ENCODE measurements around the gene CYBC1.

The CYBC1 gene

GRCh38 chr17:82411396-82412053 is 39.0 kb downstream of the CYBC1 start:
- Histone ChIP-seq H3K4me2 (ENCODE audit: low read depth, low read length, poor library complexity, severe bottlenecking) (no peak overlapping the region), H3K79me2 (ENCODE audit: insufficient read depth, low read length) (peaks cover 11% of the 10 kb centered on the region; the same call in 1 of the 2 replicates), H3K9me2 (replicated peaks; ENCODE audit: low read depth, low read length) (no peaks in the 10 kb centered on the region), H3K4me1 (ENCODE audit: insufficient read depth, low read length, poor library complexity, severe bottlenecking) (peaks cover 7% of the 10 kb centered on the region), H3K9ac (ENCODE audit: low read depth, low read length, poor library complexity, severe bottlenecking) (no peak overlapping the region), H4K20me1 (ENCODE audit: insufficient read depth, low read length, poor library complexity, severe bottlenecking) (peaks cover 11% of the 10 kb centered on the region), H3K27me3 (ENCODE audit: insufficient read depth, low read length, poor library complexity, severe bottlenecking) (no peaks in the 10 kb centered on the region), H3K36me3 (ENCODE audit: insufficient read depth, low read length) (no peaks in the 10 kb centered on the region; the same call in 1 of the 2 replicates), H3K9me3 (ENCODE audit: insufficient read depth, low read depth, low read length) (no peaks in the 10 kb centered on the region), H3F3A (ENCODE audit: low read depth) (no peaks in the 10 kb centered on the region), H2AFZ (ENCODE audit: low read length) (no peak overlapping the region), H3K4me3 (ENCODE audit: low read length, poor library complexity, severe bottlenecking) (no peak overlapping the region)
- no peak for TF ChIP-seq EZH2phosphoT487 (IDR thresholded peaks at IDR 0.05; ENCODE audit: borderline replicate concordance)
- no peak for TF ChIP-seq CTCF (conservative IDR thresholded peaks at IDR 0.05; ENCODE audit: low read length)

GRCh38 chr17:82410014-82410716 is 40.4 kb downstream of the CYBC1 start:
- no peak for TF ChIP-seq CTCF (conservative IDR thresholded peaks at IDR 0.05; ENCODE audit: low read length)
- no peak for TF ChIP-seq EZH2phosphoT487 (IDR thresholded peaks at IDR 0.05; ENCODE audit: borderline replicate concordance)
- H3K27me3 ChIP-seq (ENCODE audit: insufficient read depth, low read length, poor library complexity, severe bottlenecking), result no peaks in the 10 kb centered on the region
- H3K4me1 ChIP-seq (ENCODE audit: insufficient read depth, low read length, poor library complexity, severe bottlenecking), result peaks cover 7% of the 10 kb centered on the region

GRCh38 chr17:82408938-82409318 is 41.6 kb downstream of the CYBC1 start:
- H3K4me3 ChIP-seq (ENCODE audit: low read length, poor library complexity, severe bottlenecking), result no peak overlapping the region
- H3F3A ChIP-seq (ENCODE audit: low read depth), result no peaks in the 10 kb centered on the region
- H3K27me3 ChIP-seq (ENCODE audit: insufficient read depth, low read length, poor library complexity, severe bottlenecking), result no peaks in the 10 kb centered on the region
- H3K79me2 ChIP-seq (ENCODE audit: insufficient read depth, low read length), result peaks cover 7% of the 10 kb centered on the region; the same call in 1 of the 2 replicates
- H3K36me3 ChIP-seq (ENCODE audit: insufficient read depth, low read length), result peaks cover 4% of the 10 kb centered on the region; the same call in 1 of the 2 replicates
- H3K9me3 ChIP-seq (ENCODE audit: insufficient read depth, low read depth, low read length), result no peaks in the 10 kb centered on the region
- H2AFZ ChIP-seq (ENCODE audit: low read length), result no peak overlapping the region
- H3K9me2 ChIP-seq (replicated peaks; ENCODE audit: low read depth, low read length), result no peaks in the 10 kb centered on the region
- peaks cover 7% of the 10 kb centered on the region for H3K4me1 ChIP-seq (ENCODE audit: insufficient read depth, low read length, poor library complexity, severe bottlenecking)
- no peak overlapping the region for H3K4me2 ChIP-seq (ENCODE audit: low read depth, low read length, poor library complexity, severe bottlenecking)
- no peak overlapping the region for H3K9ac ChIP-seq (ENCODE audit: low read depth, low read length, poor library complexity, severe bottlenecking)
- TF ChIP-seq EZH2phosphoT487 (IDR thresholded peaks at IDR 0.05; ENCODE audit: borderline replicate concordance), result no peak
- no peak for TF ChIP-seq CTCF (conservative IDR thresholded peaks at IDR 0.05; ENCODE audit: low read length)
- H4K20me1 ChIP-seq (ENCODE audit: insufficient read depth, low read length, poor library complexity, severe bottlenecking), result no peaks in the 10 kb centered on the region

More at GRCh38 chr17:82410014-82410716, 40.4 kb downstream of the CYBC1 start:
- Histone ChIP-seq H3K36me3 (ENCODE audit: insufficient read depth, low read length) (no peaks in the 10 kb centered on the region; the same call in 1 of the 2 replicates), H3K79me2 (ENCODE audit: insufficient read depth, low read length) (peaks cover 11% of the 10 kb centered on the region; the same call in 1 of the 2 replicates), H3K9ac (ENCODE audit: low read depth, low read length, poor library complexity, severe bottlenecking) (no peak overlapping the region), H2AFZ (ENCODE audit: low read length) (no peak overlapping the region), H3K9me2 (replicated peaks; ENCODE audit: low read depth, low read length) (no peaks in the 10 kb centered on the region), H4K20me1 (ENCODE audit: insufficient read depth, low read length, poor library complexity, severe bottlenecking) (peaks cover 6% of the 10 kb centered on the region), H3K4me2 (ENCODE audit: low read depth, low read length, poor library complexity, severe bottlenecking) (no peak overlapping the region), H3K4me3 (ENCODE audit: low read length, poor library complexity, severe bottlenecking) (no peak overlapping the region), H3K9me3 (ENCODE audit: insufficient read depth, low read depth, low read length) (no peaks in the 10 kb centered on the region), H3F3A (ENCODE audit: low read depth) (no peaks in the 10 kb centered on the region)
